Brain microvascular endothelial cell (primary cell): ENCODE results near the gene ST6GALNAC4.
A peak's percentile ranks its signal among the peaks of the same experiment; 100 is the strongest.

Source experiments
- DNase-seq: peaks from one replicate; pipeline ENCODE4 v3.0.0-alpha.2; 2020
- H3K27ac ChIP-seq: fragments of 250-450 bp; sonication (Bioruptor Pico); 2 replicates; pipeline ENCODE4 v1.5.1; 2020; ENCODE audit warnings: mild to moderate bottlenecking, moderate library complexity
- H3K27me3 ChIP-seq: fragments of 250-450 bp; sonication (Bioruptor Pico); replicated peaks from 2 replicates; pipeline ENCODE4 v1.5.1; 2020; ENCODE audit warnings: mild to moderate bottlenecking
- H3K36me3 ChIP-seq: fragments of 250-450 bp; sonication (Bioruptor Pico); replicated peaks from 2 replicates; pipeline ENCODE4 v1.5.1; 2020; ENCODE audit warnings: mild to moderate bottlenecking
- H3K4me3 ChIP-seq: 2 replicates; pipeline ENCODE4 v1.5.1; 2011; ENCODE audit warnings: low read depth, mild to moderate bottlenecking, control low read depth, low read length, moderate library complexity
- in situ Hi-C: cut with HindIII; loops from 2 replicates; pipeline ENCODE4 v1.10.0; 2017; ENCODE audit warnings: low sequenced_read_pairs, low pct_ligation_motif_present
- TF ChIP-seq, protein P1 (sequence below): IDR thresholded peaks from 2 replicates; pipeline ENCODE4 v1.5.1; 2011; ENCODE audit warnings: low read depth, mild to moderate bottlenecking, moderate library complexity, low read length, control low read depth, inconsistent platforms; ENCODE audit errors: missing control alignments

The ST6GALNAC4 gene

GRCh38 chr9:127910613-127911205 is 6.1 kb downstream of the ST6GALNAC4 start:
- DNase-seq, result no peak
- Histone ChIP-seq H3K36me3 (peaks cover 32% of the 10 kb centered on the region), H3K27me3 (no peaks in the 10 kb centered on the region), H3K27ac (no peak overlapping the region), H3K4me3 (no peak overlapping the region)
- TF ChIP-seq, protein P1, sequence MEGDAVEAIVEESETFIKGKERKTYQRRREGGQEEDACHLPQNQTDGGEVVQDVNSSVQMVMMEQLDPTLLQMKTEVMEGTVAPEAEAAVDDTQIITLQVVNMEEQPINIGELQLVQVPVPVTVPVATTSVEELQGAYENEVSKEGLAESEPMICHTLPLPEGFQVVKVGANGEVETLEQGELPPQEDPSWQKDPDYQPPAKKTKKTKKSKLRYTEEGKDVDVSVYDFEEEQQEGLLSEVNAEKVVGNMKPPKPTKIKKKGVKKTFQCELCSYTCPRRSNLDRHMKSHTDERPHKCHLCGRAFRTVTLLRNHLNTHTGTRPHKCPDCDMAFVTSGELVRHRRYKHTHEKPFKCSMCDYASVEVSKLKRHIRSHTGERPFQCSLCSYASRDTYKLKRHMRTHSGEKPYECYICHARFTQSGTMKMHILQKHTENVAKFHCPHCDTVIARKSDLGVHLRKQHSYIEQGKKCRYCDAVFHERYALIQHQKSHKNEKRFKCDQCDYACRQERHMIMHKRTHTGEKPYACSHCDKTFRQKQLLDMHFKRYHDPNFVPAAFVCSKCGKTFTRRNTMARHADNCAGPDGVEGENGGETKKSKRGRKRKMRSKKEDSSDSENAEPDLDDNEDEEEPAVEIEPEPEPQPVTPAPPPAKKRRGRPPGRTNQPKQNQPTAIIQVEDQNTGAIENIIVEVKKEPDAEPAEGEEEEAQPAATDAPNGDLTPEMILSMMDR, result peak; percentile 28
- in situ Hi-C loops, result no loop called here

- no peak overlapping the region for H3K27ac ChIP-seq
- no peak for DNase-seq
- TF ChIP-seq, protein P1, result no peak
- H3K27me3 ChIP-seq, result no peaks in the 10 kb centered on the region
- H3K36me3 ChIP-seq, result peaks cover 32% of the 10 kb centered on the region
- no peak overlapping the region for H3K4me3 ChIP-seq
- in situ Hi-C loops, result no loop called here
These were observed 7.0 kb downstream of the ST6GALNAC4 start for GRCh38 chr9:127909839-127910273.

- Histone ChIP-seq H3K36me3 (peaks cover 32% of the 10 kb centered on the region), H3K27me3 (no peaks in the 10 kb centered on the region), H3K4me3 (no peak overlapping the region), H3K27ac (no peak overlapping the region)
- DNase-seq, result no peak
- in situ Hi-C loops, result no loop called here
- TF ChIP-seq, protein P1, result no peak
These were observed 8.2 kb downstream of the ST6GALNAC4 start for GRCh38 chr9:127908660-127908926.

- H3K36me3 ChIP-seq, result peaks cover 30% of the 10 kb centered on the region
- no peak for DNase-seq
- H3K27ac ChIP-seq, result no peak overlapping the region
- in situ Hi-C loops, result no loop called here
- TF ChIP-seq, protein P1, result no peak
- H3K4me3 ChIP-seq, result no peak overlapping the region
- H3K27me3 ChIP-seq, result no peaks in the 10 kb centered on the region
These were observed 8.8 kb downstream of the ST6GALNAC4 start for GRCh38 chr9:127907867-127908659.

DNA sequence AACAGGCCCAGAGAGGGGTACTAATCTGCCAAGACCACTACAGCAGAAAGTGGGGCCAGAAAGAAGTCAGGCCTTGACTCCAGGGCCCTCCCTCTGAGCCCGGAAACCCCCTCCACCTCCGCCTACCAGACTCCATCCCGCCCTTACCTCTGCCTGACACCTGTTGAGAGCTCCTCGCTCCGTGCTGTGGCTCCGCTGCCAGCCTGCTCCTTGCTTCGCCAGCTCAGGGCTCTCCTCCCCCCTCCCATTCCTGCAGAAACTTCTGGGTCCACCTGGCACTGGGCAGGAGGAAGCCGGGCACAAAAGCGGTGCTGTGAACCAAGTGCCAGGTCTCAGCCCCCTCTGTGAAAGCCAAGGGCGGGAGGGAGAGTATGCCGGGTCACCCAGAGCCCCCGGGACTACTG is 11.1 kb downstream of the ST6GALNAC4 start:
- no peak overlapping the region for H3K4me3 ChIP-seq
- H3K27ac ChIP-seq, result no peak overlapping the region

More for the DNA sequence above, 11.1 kb downstream of the ST6GALNAC4 start:
- in situ Hi-C loops, result no loop called here
- TF ChIP-seq, protein P1, result no peak
- DNase-seq, result no peak
- Histone ChIP-seq H3K36me3 (peaks cover 8% of the 10 kb centered on the region), H3K27me3 (no peaks in the 10 kb centered on the region)
